Caco-2 (cell line): ENCODE results near the gene POLR2M. TPM values are rescaled to one million over a fixed set of nuclear protein-coding genes. Genes with fewer than 3 reads are reported as not detected.

ENCODE experiments used
- BruUV-seq: library from RNA; stranded (reverse); fragments of 400-500 nt; replicated peaks from 2 replicates; lab custom pipeline; 2021; lab: Mats Ljungman, UMichigan
- CTCF ChIA-PET: fragments of 300-600 bp; sonication (Branson Sonifier 250); formaldehyde crosslinking; loops from one replicate; lab custom pipeline; 2022; ENCODE audit warnings: antibody characterized with exemption; lab: Charles Lee
- POLR2A ChIA-PET: fragments of 300-600 bp; sonication (Branson Sonifier 250); formaldehyde crosslinking; loops from one replicate; lab custom pipeline; 2022; ENCODE audit warnings: antibody characterized with exemption; lab: Charles Lee
- DNase-seq, 2 experiments: peaks; one replicate each; pipeline versions ENCODE4 v3.0.0 to v3.0.0-alpha.2; 2020 to 2022
- H3K27me3 ChIP-seq: replicated peaks from 2 replicates; pipeline ENCODE4 v1.6.0; 2011; ENCODE audit warnings: low read length; ENCODE audit not compliant: control insufficient read depth, insufficient read depth
- H3K36me3 ChIP-seq: 2 replicates; pipeline ENCODE4 v1.5.1; 2011; ENCODE audit warnings: low read length; ENCODE audit not compliant: control insufficient read depth, insufficient read depth
- H3K4me1 ChIP-seq: fragments of 250-450 bp; sonication (Bioruptor Pico); 2 replicates; pipeline ENCODE4 v1.5.1; 2020; ENCODE audit warnings: mild to moderate bottlenecking
- H3K4me3 ChIP-seq: 2 replicates; pipeline ENCODE4 v1.5.1; 2011; ENCODE audit warnings: low read depth, mild to moderate bottlenecking, control low read depth, low read length
- H3K9me3 ChIP-seq: fragments of 250-450 bp; sonication (Bioruptor Pico); 2 replicates; pipeline ENCODE4 v1.5.1; 2020; ENCODE audit warnings: mild to moderate bottlenecking, moderate library complexity
- H3K27ac Mint-ChIP-seq: one replicate; pipeline ENCODE4 v1.8.0; 2022; ENCODE audit warnings: mixed read lengths; ENCODE audit not compliant: unreplicated experiment
- H3K27me3 Mint-ChIP-seq: one replicate; pipeline ENCODE4 v1.8.0; 2022; ENCODE audit warnings: mixed read lengths; ENCODE audit not compliant: insufficient read depth, unreplicated experiment
- H3K36me3 Mint-ChIP-seq: one replicate; pipeline ENCODE4 v1.8.0; 2022; ENCODE audit warnings: mild to moderate bottlenecking, mixed read lengths; ENCODE audit not compliant: insufficient read depth, unreplicated experiment
- H3K4me1 Mint-ChIP-seq: one replicate; pipeline ENCODE4 v1.8.0; 2022; ENCODE audit warnings: low read depth, mixed read lengths; ENCODE audit not compliant: unreplicated experiment
- H3K4me3 Mint-ChIP-seq: one replicate; pipeline ENCODE4 v1.8.0; 2022; ENCODE audit warnings: mild to moderate bottlenecking, moderate library complexity, mixed read lengths; ENCODE audit not compliant: unreplicated experiment
- H3K9me3 Mint-ChIP-seq: one replicate; pipeline ENCODE4 v1.8.0; 2022; ENCODE audit warnings: mixed read lengths; ENCODE audit not compliant: unreplicated experiment
- CTCF ChIP-seq, 2 experiments: fragments of 200-600 bp in 1 of 2; IDR thresholded peaks; 1 replicate in 1 of 2; 2 replicates in 1 of 2; pipeline versions ENCODE4 v1.5.1 to v1.8.0; 2011 to 2022; ENCODE audit warnings: antibody characterized with exemption in 1 of 2, control low read depth in 1 of 2, inconsistent platforms in 1 of 2, low read depth in 1 of 2, low read length in 1 of 2, mild to moderate bottlenecking in 1 of 2, moderate library complexity in 1 of 2; ENCODE audit not compliant: insufficient read depth in 1 of 2, severe bottlenecking in 1 of 2, unreplicated experiment in 1 of 2
- intact Hi-C: fragments of 100-400 bp; cut with micrococcal nuclease; formaldehyde crosslinking; loops from one replicate; pipeline ENCODE4 v1.10.0; 2022; ENCODE audit not compliant: unreplicated experiment
- total RNA-seq: library from RNA; stranded (reverse); gene quantifications from 2 replicates; pipeline ENCODE4 v1.2.3, GENCODE V29; 2022

The POLR2M gene
- total RNA-seq, 1 experiment from 2014 or later, result 81.6 TPM

- Histone ChIP-seq H3K36me3 (no peaks in the 10 kb centered on the region), H3K9me3 (no peaks in the 10 kb centered on the region), H3K27me3 (no peaks in the 10 kb centered on the region), H3K4me3 (no peak overlapping the region), H3K4me1 (no peaks in the 10 kb centered on the region)
- no peak for TF ChIP-seq CTCF (IDR thresholded peaks at IDR 0.05; ENCODE audit: insufficient read depth in 1 of 2, low read depth in 1 of 2, low read length in 1 of 2, severe bottlenecking in 1 of 2, unreplicated experiment in 1 of 2)
- no peaks in the 10 kb centered on the region for H3K36me3 Mint-ChIP-seq
- ChIA-PET CTCF (no interaction called here), POLR2A (no interaction called here)
- no peak overlapping the region for H3K4me3 Mint-ChIP-seq
- no TSS peak for BruUV-seq
- H3K4me1 Mint-ChIP-seq, result peaks cover under 1% of the 10 kb centered on the region
- H3K9me3 Mint-ChIP-seq, result peaks cover 15% of the 10 kb centered on the region
- H3K27ac Mint-ChIP-seq, result no peak overlapping the region
- no peak for DNase-seq
- intact Hi-C loops, result loop anchor here (10.0 kb wide), 1 partner anchor 171 kb away; no protein-coding TSS in a partner anchor
- no peaks in the 10 kb centered on the region for H3K27me3 Mint-ChIP-seq
Observed at GRCh38 chr15:57735891-57736290, 29.4 kb downstream of the POLR2M start.

DNA sequence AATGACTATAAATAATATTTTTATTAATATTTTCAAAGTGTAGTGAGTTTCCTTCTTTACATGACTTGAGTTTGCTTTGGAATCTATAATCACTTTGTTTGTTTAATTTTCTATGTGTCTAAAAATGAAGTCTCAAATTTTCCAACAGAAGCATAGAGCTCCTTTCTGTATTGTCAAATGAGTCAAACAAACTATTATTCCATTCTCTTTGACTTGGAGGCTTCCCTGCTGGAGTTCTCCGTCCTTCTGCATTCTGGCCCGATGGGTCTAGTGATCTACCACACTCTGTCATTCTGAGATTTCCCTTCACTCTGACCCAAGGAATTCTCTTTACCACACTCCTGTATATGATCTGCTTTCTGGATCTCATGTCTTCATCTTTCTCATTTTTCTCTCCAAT, 30.1 kb downstream of the POLR2M start:
- no peaks in the 10 kb centered on the region for H3K36me3 ChIP-seq
- peaks cover 6% of the 10 kb centered on the region for H3K4me1 Mint-ChIP-seq
- no peak overlapping the region for H3K4me3 ChIP-seq
- no peak overlapping the region for H3K4me3 Mint-ChIP-seq
- no peaks in the 10 kb centered on the region for H3K36me3 Mint-ChIP-seq
- H3K27me3 ChIP-seq, result no peaks in the 10 kb centered on the region
- no peak for TF ChIP-seq CTCF (IDR thresholded peaks at IDR 0.05; ENCODE audit: insufficient read depth in 1 of 2, low read depth in 1 of 2, low read length in 1 of 2, severe bottlenecking in 1 of 2, unreplicated experiment in 1 of 2)
- ChIA-PET POLR2A (no interaction called here), CTCF (no interaction called here)
- BruUV-seq, result no TSS peak
- no peak for DNase-seq
- intact Hi-C loops, result loop anchor here (10.0 kb wide), 1 partner anchor 172 kb away; no protein-coding TSS in a partner anchor
- H3K4me1 ChIP-seq, result no peaks in the 10 kb centered on the region
- H3K9me3 Mint-ChIP-seq, result peaks cover 15% of the 10 kb centered on the region
- no peak overlapping the region for H3K27ac Mint-ChIP-seq
- no peaks in the 10 kb centered on the region for H3K9me3 ChIP-seq
- no peaks in the 10 kb centered on the region for H3K27me3 Mint-ChIP-seq

DNA sequence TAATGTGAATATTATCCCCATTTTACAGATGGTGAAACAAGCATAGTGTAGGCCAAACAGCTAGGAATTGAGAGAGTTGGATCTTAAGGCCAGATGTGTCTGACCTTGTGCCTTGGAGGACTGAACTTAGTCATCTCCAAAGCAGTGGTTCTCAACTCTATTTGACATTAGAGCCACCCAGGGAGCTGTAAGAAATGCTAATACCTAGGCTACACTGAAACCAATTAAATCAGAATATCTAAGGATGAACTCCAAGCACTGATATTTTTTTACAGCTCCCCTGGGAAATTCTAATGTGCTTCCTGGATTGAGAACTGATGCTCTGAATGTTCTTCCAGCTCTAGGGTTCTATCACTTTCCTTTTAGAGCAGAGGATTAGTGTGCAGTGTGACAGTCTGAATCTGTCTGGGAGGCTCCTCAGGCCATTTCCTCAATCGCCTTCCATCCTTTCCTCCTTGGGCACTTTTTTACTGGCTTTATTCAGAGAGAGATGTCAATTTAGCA, 32.3 kb downstream of the POLR2M start:
- H3K4me3 Mint-ChIP-seq, result no peak overlapping the region
- Histone ChIP-seq H3K4me1 (no peaks in the 10 kb centered on the region), H3K27me3 (no peaks in the 10 kb centered on the region), H3K4me3 (no peak overlapping the region), H3K9me3 (no peaks in the 10 kb centered on the region), H3K36me3 (no peaks in the 10 kb centered on the region)
- no TSS peak for BruUV-seq
- H3K9me3 Mint-ChIP-seq, result peaks cover 15% of the 10 kb centered on the region
- no peak for DNase-seq
- intact Hi-C loops, result loop anchor here (10.0 kb wide), 1 partner anchor 174 kb away; no protein-coding TSS in a partner anchor
- CTCF ChIA-PET, result no interaction called here
- H3K27me3 Mint-ChIP-seq, result no peaks in the 10 kb centered on the region
- TF ChIP-seq CTCF (IDR thresholded peaks at IDR 0.05; ENCODE audit: insufficient read depth in 1 of 2, low read depth in 1 of 2, low read length in 1 of 2, severe bottlenecking in 1 of 2, unreplicated experiment in 1 of 2), result no peak
- POLR2A ChIA-PET, result no interaction called here
- no peaks in the 10 kb centered on the region for H3K36me3 Mint-ChIP-seq
- peaks cover 6% of the 10 kb centered on the region for H3K4me1 Mint-ChIP-seq
- H3K27ac Mint-ChIP-seq, result no peak overlapping the region
